HG02870 (cell line): ENCODE measurements around the gene ARPC1B.
"Not testable (repeated sequence)": the region's sequence is repeated elsewhere in the genome, so short reads cannot be mapped to it uniquely, and the experiment has no call there.

Experiments
- ATAC-seq: cut with Tn5 transposase; IDR thresholded peaks from one replicate; pipeline ENCODE4 v1.9.1; 2021; ENCODE audit warnings: mild to moderate bottlenecking, moderate library complexity; ENCODE audit not compliant: unreplicated experiment

Gene ARPC1B

DNA sequence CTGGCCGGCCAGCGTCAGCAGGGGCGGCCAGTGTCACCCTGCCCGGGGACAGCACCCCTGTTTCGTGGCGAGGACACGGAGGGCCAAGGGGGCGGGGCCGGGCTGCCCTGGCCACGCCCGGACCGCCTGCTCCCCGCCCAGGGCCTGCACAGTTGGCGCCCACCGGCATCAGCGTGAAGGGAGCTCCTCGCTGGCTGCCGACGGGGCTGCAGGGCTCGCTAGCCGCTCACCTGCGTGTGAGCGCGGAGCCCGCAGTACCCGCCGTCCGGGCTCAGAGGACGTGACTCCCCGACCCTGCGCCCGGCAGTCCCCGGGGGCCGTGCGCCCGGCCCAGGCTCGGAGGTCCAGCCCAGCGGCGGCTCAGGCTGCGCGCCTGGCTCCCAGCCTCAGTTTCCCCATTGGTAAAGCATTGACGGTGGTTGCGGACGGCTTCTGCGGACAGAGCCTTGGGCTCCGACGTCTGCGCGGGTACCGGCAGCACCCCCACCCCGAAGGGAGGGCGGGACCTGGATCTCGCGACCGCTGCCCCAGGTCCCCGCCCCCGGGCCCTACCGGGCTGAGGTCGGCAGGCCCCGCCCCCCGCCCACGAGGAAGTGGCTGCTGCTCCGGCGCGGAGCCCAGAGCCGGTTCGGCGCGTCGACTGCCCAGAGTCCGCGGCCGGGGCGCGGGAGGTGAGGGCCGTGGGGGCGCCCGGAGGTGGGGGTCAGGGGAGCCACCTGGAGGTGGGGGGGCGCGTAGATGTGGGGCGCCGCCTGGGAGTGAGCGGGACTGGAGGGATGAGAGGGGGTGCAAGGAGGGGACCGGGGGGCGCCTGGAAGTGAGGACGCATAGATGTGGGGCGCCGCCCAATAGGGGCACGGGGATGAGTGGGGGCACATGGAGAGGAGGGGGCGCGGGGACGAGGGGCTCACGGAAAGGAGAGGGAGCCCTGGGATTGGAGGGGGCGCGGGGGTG is at the start of gene ARPC1B:
TSS of gene ARPC1B (plus strand) at position 620 of the 954 bp plus-strand sequence. CDS start 10,985 bp downstream, outside the sequence.
- peak; percentile 56 for ATAC-seq

DNA sequence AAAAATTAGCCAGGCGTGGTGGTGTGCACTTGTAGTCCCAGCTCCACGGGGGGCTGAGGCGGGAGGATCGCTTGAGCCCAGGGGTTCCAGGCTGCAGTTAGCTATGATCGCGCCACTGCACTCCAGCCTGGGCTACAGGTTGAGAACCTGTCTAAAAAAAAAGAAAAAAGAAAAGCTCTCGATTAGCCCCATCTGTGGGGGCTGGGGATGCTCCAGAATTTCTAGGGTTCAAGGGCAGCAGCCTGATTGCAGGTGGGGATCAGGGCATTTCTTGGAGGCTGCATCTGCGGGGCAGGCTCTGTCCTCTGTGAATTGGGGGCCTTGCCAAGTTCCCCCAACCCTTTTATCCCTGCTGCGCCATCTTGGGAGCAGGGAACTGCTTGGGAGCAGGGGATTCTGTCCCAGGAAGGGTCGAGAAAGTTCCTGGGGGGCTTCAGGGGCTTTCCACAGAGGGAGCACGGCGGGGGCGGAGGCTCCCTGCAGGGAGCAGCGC is 49.5 kb upstream of the ARPC1B start:
- no peak for ATAC-seq

GRCh38 chr7:99325592-99326407 is 48.7 kb upstream of the ARPC1B start, which contains the start of gene ARPC1A:
ARPC1A (plus strand) TSS chr7:99325898; CDS start chr7:99333354, 7,456 bp downstream.
- peak; percentile 82 for ATAC-seq

DNA sequence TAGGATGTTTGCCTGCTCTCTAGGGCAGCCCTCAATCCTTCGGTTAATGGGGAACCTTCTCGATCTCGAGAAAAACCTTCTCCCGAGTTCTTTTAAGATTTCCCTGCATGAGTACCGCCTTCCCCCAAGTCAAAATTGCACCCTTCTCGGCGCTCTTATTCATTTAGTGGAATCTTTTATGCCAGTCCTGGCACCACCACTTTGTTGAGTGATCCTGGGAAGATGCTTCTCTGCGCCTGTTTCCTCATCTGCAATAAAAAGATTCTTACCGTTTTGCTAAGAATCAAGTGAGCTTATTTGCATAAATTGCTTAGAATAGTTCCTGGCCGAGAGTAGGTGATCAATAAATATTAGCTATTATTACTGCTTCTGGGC is 48.1 kb upstream of the ARPC1B start:
- ATAC-seq: no peak

DNA sequence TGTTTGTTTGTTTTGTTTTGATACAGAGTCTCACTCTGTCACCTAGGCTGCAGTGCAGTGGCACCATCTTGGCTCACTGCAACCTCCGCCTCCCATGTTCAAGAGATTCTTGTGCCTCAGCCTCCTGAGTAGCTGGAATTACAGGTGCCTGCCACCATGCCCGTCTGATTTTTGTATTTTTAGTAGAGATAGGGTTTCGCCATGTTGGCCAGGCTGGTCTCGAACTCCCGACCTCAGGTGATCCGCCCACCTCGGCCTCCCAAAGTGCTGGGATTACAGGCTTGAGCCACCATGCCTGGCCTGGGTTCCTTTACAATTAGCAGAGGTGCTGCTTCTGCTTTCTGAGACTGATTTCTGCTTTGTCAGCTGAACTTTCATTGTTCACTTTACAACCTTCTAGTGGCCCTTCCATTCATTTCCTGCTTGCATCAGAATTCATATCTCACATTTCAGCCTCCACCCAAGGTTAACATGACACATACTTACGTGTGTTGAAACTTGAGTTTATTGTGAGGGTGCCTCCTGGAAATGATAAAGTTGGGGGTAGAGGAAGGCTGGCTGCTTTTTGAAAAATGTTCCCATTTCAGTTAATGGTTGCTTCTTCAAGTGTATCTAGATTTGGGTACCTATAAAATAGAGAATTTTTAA is 44.1 kb upstream of the ARPC1B start:
- ATAC-seq: not testable (repeated sequence)

- ATAC-seq: no peak
Observed at GRCh38 chr7:99331002-99331401, 43.5 kb upstream of the ARPC1B start.

GRCh38 chr7:99339595-99339994 is 34.9 kb upstream of the ARPC1B start:
- ATAC-seq: no peak

DNA sequence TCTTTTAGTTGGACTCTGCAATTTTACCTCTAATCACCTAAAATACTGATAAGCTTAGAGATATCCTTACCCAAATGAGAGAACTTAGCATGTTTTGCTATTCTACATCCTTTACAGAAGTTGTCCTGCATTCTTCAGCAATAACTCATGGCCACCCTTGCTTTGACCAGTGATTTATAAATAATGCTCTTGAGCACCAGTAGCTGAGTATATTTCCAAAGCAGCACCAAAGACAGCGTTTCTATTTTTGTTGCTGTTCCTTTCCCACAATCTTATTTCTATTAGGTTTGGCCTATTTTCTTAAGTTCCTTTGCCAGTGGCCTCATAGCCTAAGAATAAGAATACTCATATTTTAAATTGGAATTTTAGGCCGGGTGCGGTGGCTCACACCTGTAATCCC is 33.9 kb upstream of the ARPC1B start:
- no peak for ATAC-seq

DNA sequence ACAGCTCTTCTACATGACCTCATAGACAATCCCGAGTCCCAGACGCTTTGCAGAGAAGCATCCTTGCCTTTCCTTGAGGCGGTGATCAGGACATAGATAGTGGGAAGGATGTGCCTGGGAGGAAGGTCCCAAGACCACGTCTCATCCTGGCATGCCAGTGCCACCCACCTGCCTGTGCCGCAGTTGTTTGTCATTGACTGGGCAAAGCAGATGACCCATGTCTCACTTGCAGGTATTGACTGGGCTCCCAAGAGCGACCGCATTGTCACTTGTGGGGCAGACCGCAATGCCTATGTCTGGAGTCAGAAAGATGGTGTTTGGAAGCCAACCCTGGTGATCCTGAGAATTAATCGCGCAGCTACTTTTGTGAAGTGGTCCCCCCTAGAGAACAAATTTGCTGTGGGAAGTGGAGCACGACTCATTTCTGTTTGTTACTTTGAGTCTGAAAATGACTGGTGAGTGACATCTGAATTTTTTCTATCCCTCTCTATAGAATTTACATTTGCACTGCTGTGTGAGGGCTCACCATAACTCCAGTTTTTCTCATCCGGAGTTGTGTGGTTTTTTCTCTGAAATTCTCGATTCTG is 30.4 kb upstream of the ARPC1B start:
- no peak for ATAC-seq

GRCh38 chr7:99350641-99351040 is 23.9 kb upstream of the ARPC1B start:
- not testable (repeated sequence) for ATAC-seq

- ATAC-seq: no peak
Observed at GRCh38 chr7:99352247-99352646, 22.3 kb upstream of the ARPC1B start.

- ATAC-seq: no peak
Observed at GRCh38 chr7:99355098-99355497, 19.4 kb upstream of the ARPC1B start.

DNA sequence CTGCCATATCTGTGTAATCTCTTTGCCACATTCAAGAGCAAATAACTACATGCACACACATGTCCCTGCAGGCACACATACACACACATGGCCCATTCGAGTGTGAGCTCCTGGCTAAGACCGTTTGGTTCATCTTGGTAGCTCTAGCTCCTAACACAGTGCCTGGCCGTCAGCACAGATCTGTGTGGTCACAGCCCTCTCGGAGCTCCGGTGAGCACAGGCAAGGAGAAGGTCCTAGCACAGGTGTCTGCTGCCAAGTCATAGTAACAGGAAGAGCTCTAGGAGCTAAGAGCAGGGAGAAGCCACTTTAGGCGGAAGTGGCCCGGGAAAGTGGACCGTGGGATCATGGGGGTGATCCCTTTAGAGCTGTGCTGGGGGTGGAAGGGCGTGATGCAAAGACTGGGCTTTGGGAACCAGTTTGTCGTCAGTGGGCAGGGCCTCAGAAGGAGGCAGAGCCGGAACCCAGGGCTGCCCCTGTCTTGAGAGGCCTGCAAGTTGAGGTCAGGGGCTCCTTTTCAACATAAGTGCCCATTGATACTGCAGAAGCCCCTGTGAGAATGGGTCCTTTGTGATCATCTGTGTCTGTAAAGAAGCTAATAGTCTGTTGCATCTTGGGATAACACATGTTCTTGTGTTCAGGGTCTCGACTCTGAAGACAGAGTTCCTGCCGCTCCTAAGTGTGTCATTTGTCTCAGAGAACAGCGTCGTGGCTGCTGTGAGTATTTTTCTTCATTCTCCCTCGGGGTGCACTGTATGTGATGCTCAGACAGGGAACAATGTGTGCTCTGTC is 16.6 kb upstream of the ARPC1B start:
- no peak for ATAC-seq

DNA sequence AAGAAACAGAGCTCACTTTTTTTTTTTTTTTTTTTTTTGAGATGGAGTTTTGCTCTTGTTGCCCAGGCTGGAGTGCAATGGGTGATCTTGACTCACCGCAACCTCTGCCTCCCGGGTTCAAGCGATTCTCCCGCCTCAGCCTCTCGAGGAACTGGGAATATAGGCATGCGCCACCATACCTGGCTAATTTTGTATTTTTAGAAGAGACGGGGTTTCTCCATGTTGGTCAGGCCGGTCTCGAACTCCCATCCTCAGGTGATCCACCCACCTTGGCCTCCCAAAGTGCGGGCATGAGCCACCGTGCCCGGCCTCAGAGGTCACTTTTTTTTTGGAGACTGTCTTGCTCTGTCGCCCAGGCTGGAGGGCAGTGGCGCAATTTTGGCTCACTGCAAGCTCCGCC is 16.0 kb upstream of the ARPC1B start:
- ATAC-seq: not testable (repeated sequence)

GRCh38 chr7:99359465-99360154 is 14.9 kb upstream of the ARPC1B start:
- no peak for ATAC-seq

- no peak for ATAC-seq
Observed at GRCh38 chr7:99362801-99363200, 11.7 kb upstream of the ARPC1B start.

DNA sequence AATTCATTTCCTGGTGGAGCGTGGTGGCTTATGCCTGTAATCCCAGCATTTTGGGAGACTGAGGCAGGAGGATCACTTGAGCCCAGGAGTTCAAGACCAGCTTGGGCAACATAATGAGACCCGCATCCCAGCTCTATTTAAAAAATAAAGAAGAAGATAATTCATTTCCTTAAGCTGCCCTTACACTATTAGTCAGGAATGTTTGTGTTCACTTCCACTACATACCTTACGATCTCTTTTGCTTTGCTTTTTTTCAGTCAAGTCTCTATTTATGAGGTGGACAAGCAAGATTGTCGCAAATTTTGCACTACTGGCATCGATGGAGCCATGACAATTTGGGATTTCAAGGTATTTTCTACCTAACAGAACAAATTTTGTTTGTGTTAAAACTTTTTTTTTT is 11.2 kb upstream of the ARPC1B start:
- ATAC-seq: no peak

DNA sequence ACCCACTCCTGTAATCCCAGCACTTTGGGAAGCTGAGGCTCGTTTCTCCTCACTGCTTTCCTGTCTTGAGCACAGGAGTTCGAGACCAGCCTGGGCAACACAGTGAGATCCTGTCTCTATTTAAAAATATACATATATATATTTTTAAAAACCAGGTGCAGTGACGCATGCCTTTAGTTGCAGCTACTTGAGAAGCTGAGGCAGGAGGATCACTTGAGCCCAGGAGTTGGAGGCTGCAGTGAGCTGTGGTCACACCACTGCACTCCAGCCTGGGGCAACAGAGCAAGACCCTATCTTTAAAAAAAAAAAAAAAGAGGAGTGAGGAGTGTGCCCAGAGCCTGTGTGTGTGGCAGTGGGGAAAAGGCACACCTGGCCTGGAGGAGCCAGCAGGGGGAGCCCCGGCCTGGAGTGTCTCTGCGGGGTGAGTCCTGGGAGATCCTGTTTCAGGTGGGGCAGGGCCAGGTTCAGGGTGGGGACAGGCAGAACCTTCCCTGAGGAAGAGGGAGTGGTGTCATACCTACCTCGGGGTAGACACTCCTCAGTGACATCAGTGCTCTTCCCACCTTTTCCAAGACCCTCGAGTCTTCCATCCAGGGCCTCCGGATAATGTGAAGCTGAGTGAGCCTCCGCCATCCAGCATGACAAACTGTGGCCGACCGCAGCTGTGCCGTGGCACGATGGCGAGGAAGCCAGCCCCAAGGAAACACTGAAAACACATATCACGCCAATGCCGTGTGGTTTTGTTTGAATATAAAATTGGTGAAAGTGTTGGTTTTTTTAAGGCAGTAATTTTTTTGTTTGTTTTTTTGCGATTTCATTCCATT is 9.0 kb upstream of the ARPC1B start:
- ATAC-seq: no peak
